Activated CD4-positive, alpha-beta T cell treated with anti-CD3 and anti-CD28 coated beads for 36 hours (primary cell): ENCODE results near the gene DAB1. TPM values are rescaled to one million over a fixed set of nuclear protein-coding genes. Genes with fewer than 3 reads are reported as not detected.

ENCODE experiments used
- ATAC-seq: fragments of 200-7000 bp; cut with Tn5 transposase; one replicate; pipeline ENCODE4 v1.10.0; 2021; ENCODE audit warnings: mild to moderate bottlenecking, moderate library complexity
- CTCF ChIA-PET: fragments of 350-600 bp; sonication (Branson Sonifier 250); formaldehyde crosslinking; loops from one replicate; lab custom pipeline; 2021; ENCODE audit warnings: antibody characterized with exemption; lab: Charles Lee
- POLR2A ChIA-PET: fragments of 350-600 bp; sonication (Branson Sonifier 250); formaldehyde crosslinking; loops from one replicate; lab custom pipeline; 2021; ENCODE audit warnings: antibody characterized with exemption, inconsistent platforms; lab: Charles Lee
- DNase-seq: peaks from one replicate; pipeline ENCODE4 v3.0.0-alpha.2; 2020
- H3K27ac Mint-ChIP-seq: one replicate; pipeline ENCODE4 v1.8.0; 2021; ENCODE audit warnings: mixed read lengths
- H3K27me3 Mint-ChIP-seq: one replicate; pipeline ENCODE4 v1.8.0; 2021; ENCODE audit warnings: mixed read lengths
- H3K36me3 Mint-ChIP-seq: one replicate; pipeline ENCODE4 v1.8.0; 2021; ENCODE audit warnings: low read depth, mixed read lengths
- H3K4me1 Mint-ChIP-seq: one replicate; pipeline ENCODE4 v1.8.0; 2021; ENCODE audit warnings: mixed read lengths
- H3K4me3 Mint-ChIP-seq: one replicate; pipeline ENCODE4 v1.8.0; 2021; ENCODE audit warnings: mild to moderate bottlenecking, moderate library complexity, mixed read lengths
- H3K9me3 Mint-ChIP-seq: one replicate; pipeline ENCODE4 v1.8.0; 2021; ENCODE audit warnings: low read depth, mixed read lengths
- intact Hi-C, 2 experiments: fragments of 100-400 bp; cut with DNase I in 1 of 2; cut with micrococcal nuclease in 1 of 2; formaldehyde crosslinking; loops; one replicate each; pipeline versions ENCODE4 v1.14.2 to v1.15.1; 2022 to 2024; cut with DNase I, micrococcal nuclease
- total RNA-seq, 2 experiments: library from RNA; stranded (reverse); gene quantifications; one replicate each; pipeline ENCODE4 v1.2.3, GENCODE V29; 2021

The DAB1 gene
- total RNA-seq, 2 experiments from 2014 or later, result 0.11 TPM; not detected in 1

GRCh38 chr1:57407928-57408327 is 15.9 kb downstream of the DAB1 start:
- Mint-ChIP-seq H3K36me3 (no peaks in the 10 kb centered on the region), H3K9me3 (peaks cover 6% of the 10 kb centered on the region), H3K27me3 (peaks cover 9% of the 10 kb centered on the region), H3K27ac (no peak overlapping the region), H3K4me3 (no peak overlapping the region), H3K4me1 (no peaks in the 10 kb centered on the region)
- intact Hi-C loops, result no loop called here
- ATAC-seq (no peak), DNase-seq (no peak)
- CTCF ChIA-PET, result no interaction called here
- POLR2A ChIA-PET, result no interaction called here

GRCh38 chr1:57406428-57406970 is 17.4 kb downstream of the DAB1 start:
- ChIA-PET POLR2A (no interaction called here), CTCF (no interaction called here)
- Mint-ChIP-seq H3K9me3 (no peaks in the 10 kb centered on the region), H3K27ac (no peak overlapping the region), H3K27me3 (peaks cover 7% of the 10 kb centered on the region), H3K36me3 (no peaks in the 10 kb centered on the region), H3K4me3 (no peak overlapping the region), H3K4me1 (no peaks in the 10 kb centered on the region)
- no peak for ATAC-seq
- intact Hi-C loops, result no loop called here
- DNase-seq, result no peak

- intact Hi-C loops, result no loop called here
- Mint-ChIP-seq H3K36me3 (no peaks in the 10 kb centered on the region), H3K4me1 (no peaks in the 10 kb centered on the region), H3K27me3 (peaks cover 8% of the 10 kb centered on the region), H3K9me3 (peaks cover 3% of the 10 kb centered on the region), H3K4me3 (no peak overlapping the region), H3K27ac (no peak overlapping the region)
- no peak for ATAC-seq
- no peak for DNase-seq
- ChIA-PET POLR2A (no interaction called here), CTCF (no interaction called here)
Measured at GRCh38 chr1:57404884-57405283, 19.0 kb downstream of the DAB1 start.

GRCh38 chr1:57403201-57403600 is 20.7 kb downstream of the DAB1 start:
- H3K36me3 Mint-ChIP-seq, result no peaks in the 10 kb centered on the region

GRCh38 chr1:57401671-57402070 is 22.2 kb downstream of the DAB1 start:
- POLR2A ChIA-PET, result no interaction called here
- CTCF ChIA-PET, result no interaction called here
- ATAC-seq, result no peak
- H3K4me3 Mint-ChIP-seq, result no peak overlapping the region
- H3K36me3 Mint-ChIP-seq, result no peaks in the 10 kb centered on the region
- no peak overlapping the region for H3K27ac Mint-ChIP-seq
- H3K4me1 Mint-ChIP-seq, result no peaks in the 10 kb centered on the region
- no peak for DNase-seq
- H3K9me3 Mint-ChIP-seq, result peaks cover 3% of the 10 kb centered on the region
- intact Hi-C loops, result no loop called here
- H3K27me3 Mint-ChIP-seq, result peaks cover 11% of the 10 kb centered on the region

More at GRCh38 chr1:57403201-57403600, 20.7 kb downstream of the DAB1 start:
- intact Hi-C loops, result no loop called here
- H3K4me3 Mint-ChIP-seq, result no peak overlapping the region
- peaks cover 3% of the 10 kb centered on the region for H3K9me3 Mint-ChIP-seq
- ChIA-PET POLR2A (no interaction called here), CTCF (no interaction called here)
- DNase-seq, result no peak
- no peak overlapping the region for H3K27ac Mint-ChIP-seq
- ATAC-seq, result no peak
- peaks cover 6% of the 10 kb centered on the region for H3K27me3 Mint-ChIP-seq
- no peaks in the 10 kb centered on the region for H3K4me1 Mint-ChIP-seq

- H3K4me1 Mint-ChIP-seq, result no peaks in the 10 kb centered on the region
- peaks cover 3% of the 10 kb centered on the region for H3K9me3 Mint-ChIP-seq
- no peak for ATAC-seq
- H3K27me3 Mint-ChIP-seq, result peaks cover 11% of the 10 kb centered on the region
- no peaks in the 10 kb centered on the region for H3K36me3 Mint-ChIP-seq
- no peak overlapping the region for H3K4me3 Mint-ChIP-seq
- intact Hi-C loops, result no loop called here
- DNase-seq, result no peak
- ChIA-PET POLR2A (no interaction called here), CTCF (no interaction called here)
- no peak overlapping the region for H3K27ac Mint-ChIP-seq
Measured at GRCh38 chr1:57400048-57400447, 23.8 kb downstream of the DAB1 start.

GRCh38 chr1:57393058-57393584 is 30.7 kb downstream of the DAB1 start:
- ATAC-seq (no peak), DNase-seq (no peak)
- ChIA-PET POLR2A (no interaction called here), CTCF (no interaction called here)
- intact Hi-C loops, result no loop called here
- no peaks in the 10 kb centered on the region for H3K9me3 Mint-ChIP-seq
- H3K4me3 Mint-ChIP-seq, result no peak overlapping the region
- peaks cover 12% of the 10 kb centered on the region for H3K27me3 Mint-ChIP-seq
- H3K36me3 Mint-ChIP-seq, result no peaks in the 10 kb centered on the region
- H3K27ac Mint-ChIP-seq, result no peak overlapping the region
- no peaks in the 10 kb centered on the region for H3K4me1 Mint-ChIP-seq

GRCh38 chr1:57385336-57385735 is 38.5 kb downstream of the DAB1 start:
- ATAC-seq, result no peak
- no peaks in the 10 kb centered on the region for H3K36me3 Mint-ChIP-seq
- POLR2A ChIA-PET, result no interaction called here
- H3K27me3 Mint-ChIP-seq, result peaks cover 9% of the 10 kb centered on the region
- CTCF ChIA-PET, result no interaction called here
- H3K9me3 Mint-ChIP-seq, result no peaks in the 10 kb centered on the region
- H3K4me3 Mint-ChIP-seq, result no peak overlapping the region
- H3K27ac Mint-ChIP-seq, result no peak overlapping the region
- no peaks in the 10 kb centered on the region for H3K4me1 Mint-ChIP-seq
- DNase-seq, result no peak
- intact Hi-C loops, result no loop called here

GRCh38 chr1:57384901-57385300 is 39.0 kb downstream of the DAB1 start:
- H3K27ac Mint-ChIP-seq, result no peak overlapping the region
- ChIA-PET CTCF (no interaction called here), POLR2A (no interaction called here)
- DNase-seq, result no peak
- no peaks in the 10 kb centered on the region for H3K9me3 Mint-ChIP-seq
- no peak overlapping the region for H3K4me3 Mint-ChIP-seq
- H3K27me3 Mint-ChIP-seq, result peaks cover 9% of the 10 kb centered on the region
- no peaks in the 10 kb centered on the region for H3K36me3 Mint-ChIP-seq
- intact Hi-C loops, result no loop called here
- H3K4me1 Mint-ChIP-seq, result no peaks in the 10 kb centered on the region
- no peak for ATAC-seq

- Mint-ChIP-seq H3K4me3 (no peak overlapping the region), H3K27me3 (peaks cover 8% of the 10 kb centered on the region), H3K27ac (no peak overlapping the region), H3K9me3 (no peaks in the 10 kb centered on the region), H3K4me1 (no peaks in the 10 kb centered on the region), H3K36me3 (no peaks in the 10 kb centered on the region)
- ChIA-PET POLR2A (no interaction called here), CTCF (no interaction called here)
- ATAC-seq (no peak), DNase-seq (no peak)
- intact Hi-C loops, result no loop called here
Measured at GRCh38 chr1:57384284-57384683, 39.6 kb downstream of the DAB1 start.

- intact Hi-C loops, result no loop called here
- CTCF ChIA-PET, result no interaction called here
Measured at GRCh38 chr1:57381871-57382270, 42.0 kb downstream of the DAB1 start.

GRCh38 chr1:57381426-57381825 is 42.4 kb downstream of the DAB1 start:
- ATAC-seq (no peak), DNase-seq (no peak)
- Mint-ChIP-seq H3K36me3 (no peaks in the 10 kb centered on the region), H3K27me3 (peaks cover 4% of the 10 kb centered on the region), H3K27ac (no peak overlapping the region), H3K4me3 (no peak overlapping the region), H3K4me1 (no peaks in the 10 kb centered on the region), H3K9me3 (no peaks in the 10 kb centered on the region)
- intact Hi-C loops, result no loop called here
- ChIA-PET CTCF (no interaction called here), POLR2A (no interaction called here)

More at GRCh38 chr1:57381871-57382270, 42.0 kb downstream of the DAB1 start:
- H3K36me3 Mint-ChIP-seq, result no peaks in the 10 kb centered on the region
- POLR2A ChIA-PET, result no interaction called here
- H3K4me3 Mint-ChIP-seq, result no peak overlapping the region
- H3K4me1 Mint-ChIP-seq, result no peaks in the 10 kb centered on the region
- no peaks in the 10 kb centered on the region for H3K9me3 Mint-ChIP-seq
- H3K27ac Mint-ChIP-seq, result no peak overlapping the region
- DNase-seq, result no peak
- H3K27me3 Mint-ChIP-seq, result peaks cover 4% of the 10 kb centered on the region
- no peak for ATAC-seq
